ENCODE measurements around the gene ANKRD55.
"Not testable (repeated sequence)": the region's sequence is repeated elsewhere in the genome, so short reads cannot be mapped to it uniquely, and the experiment has no call there.

The ANKRD55 gene

GRCh38 chr5:56100439-56101176 lies 132.5 kb downstream of the ANKRD55 start:
- DNase-seq = peak in 1 of 5 experiments; percentile 50

GRCh38 chr5:56099346-56099745 lies 133.8 kb downstream of the ANKRD55 start:
- no peak for DNase-seq

DNA sequence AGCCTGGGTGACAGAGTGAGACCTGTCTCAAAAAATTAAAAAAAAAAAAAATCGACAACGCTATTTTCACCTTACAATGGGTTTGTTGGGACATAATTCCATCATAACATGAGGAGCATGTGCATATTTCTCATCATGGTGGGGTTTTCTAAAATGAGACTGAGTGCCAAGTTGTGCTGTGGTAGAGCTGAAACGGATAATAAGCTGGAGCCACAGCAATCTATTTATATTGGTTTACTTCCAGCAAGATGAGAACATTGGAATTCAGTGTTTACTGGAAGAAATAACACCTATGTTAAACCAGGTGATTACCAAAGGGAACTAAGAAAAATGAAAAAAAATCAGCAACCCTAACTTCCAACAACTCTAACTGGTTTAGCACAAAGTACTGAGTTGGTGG lies 136.1 kb downstream of the ANKRD55 start:
- no peak for DNase-seq

GRCh38 chr5:56095579-56096102 lies 137.5 kb downstream of the ANKRD55 start:
- no peak for DNase-seq

DNA sequence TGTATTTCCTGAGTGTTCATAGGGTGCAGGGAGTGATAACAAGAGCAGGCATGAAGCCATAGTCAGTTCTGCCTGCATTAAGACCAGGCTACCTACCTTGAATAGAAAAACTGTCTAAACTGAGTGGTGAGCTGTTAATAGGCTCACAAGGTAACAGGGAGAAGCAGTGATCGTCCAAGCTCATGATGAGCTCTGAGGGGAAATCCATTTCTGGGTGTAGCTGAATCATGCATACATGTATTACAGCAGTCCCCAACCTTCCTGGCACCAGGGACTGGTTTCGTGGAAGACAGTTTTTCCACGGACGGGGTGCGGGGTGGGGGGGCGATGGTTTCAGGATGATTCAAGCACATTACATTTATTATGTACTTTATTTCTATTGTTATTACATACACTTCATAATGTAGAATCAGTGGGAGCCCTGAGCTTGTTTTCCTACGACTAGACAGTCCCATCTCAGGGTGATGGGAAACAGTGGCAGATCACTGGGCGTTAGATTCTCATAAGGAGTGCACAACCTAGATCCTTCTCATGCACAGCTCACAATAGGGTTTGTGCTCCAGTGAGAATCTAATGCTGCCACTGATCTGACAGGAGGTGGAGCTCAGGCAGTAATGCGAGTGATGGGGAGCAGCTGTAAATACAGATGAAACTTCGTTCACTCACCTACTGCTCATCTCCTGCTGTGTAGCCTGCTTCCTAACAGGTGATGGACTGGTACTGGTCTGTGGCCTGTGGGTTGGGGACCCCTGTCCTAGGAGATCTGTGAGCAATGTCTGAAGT lies 138.4 kb downstream of the ANKRD55 start:
- peak in 2 of 5 experiments; percentile 40 to 57 for DNase-seq

- no peak for DNase-seq
Observed at GRCh38 chr5:56093970-56094369, 139.2 kb downstream of the ANKRD55 start.

GRCh38 chr5:56092115-56092514 lies 141.0 kb downstream of the ANKRD55 start:
- no peak for DNase-seq

- DNase-seq = peak in 1 of 5 experiments; percentile 34
Observed at GRCh38 chr5:56091664-56092063, 141.5 kb downstream of the ANKRD55 start.

- no peak for DNase-seq
Observed at GRCh38 chr5:56090793-56091460, 142.2 kb downstream of the ANKRD55 start.

GRCh38 chr5:56088967-56089829 lies 143.9 kb downstream of the ANKRD55 start:
- DNase-seq = peak in 1 of 5 experiments; percentile 74

- no peak for DNase-seq
Observed at GRCh38 chr5:56088431-56088949, 144.6 kb downstream of the ANKRD55 start.

GRCh38 chr5:56085193-56085592 lies 147.9 kb downstream of the ANKRD55 start:
- DNase-seq = peak in 1 of 5 experiments; percentile 36

GRCh38 chr5:56083286-56083854 lies 149.8 kb downstream of the ANKRD55 start:
- DNase-seq = no peak

DNA sequence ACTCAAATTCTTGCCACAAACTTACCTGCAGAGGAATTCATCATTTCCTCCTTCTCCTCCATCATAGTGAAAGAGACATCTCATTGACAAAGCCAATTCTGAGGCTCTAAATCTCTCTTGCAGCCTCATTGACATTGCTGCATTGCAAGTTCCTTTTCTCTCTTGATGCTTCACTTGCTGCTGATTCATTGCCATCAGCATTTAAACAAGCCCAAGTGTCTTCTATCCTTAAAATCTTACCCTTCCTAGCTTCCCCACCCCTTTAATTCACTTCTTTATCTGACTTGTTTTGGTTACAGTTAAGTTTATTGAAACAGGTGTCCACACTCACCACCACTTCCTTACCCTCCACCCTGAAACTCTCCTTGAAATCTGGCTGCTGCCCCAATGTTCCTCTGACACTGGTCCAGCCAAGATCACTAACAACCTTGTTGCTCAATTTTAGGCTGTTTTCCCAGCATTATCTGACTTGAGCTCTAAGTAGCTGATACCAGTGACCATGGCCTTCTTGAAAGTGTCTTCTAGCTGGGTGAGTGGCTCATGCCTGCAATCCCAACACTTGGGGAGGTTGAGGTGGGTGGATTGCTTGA lies 152.0 kb downstream of the ANKRD55 start:
- DNase-seq = peak in 1 of 5 experiments; percentile 71

DNA sequence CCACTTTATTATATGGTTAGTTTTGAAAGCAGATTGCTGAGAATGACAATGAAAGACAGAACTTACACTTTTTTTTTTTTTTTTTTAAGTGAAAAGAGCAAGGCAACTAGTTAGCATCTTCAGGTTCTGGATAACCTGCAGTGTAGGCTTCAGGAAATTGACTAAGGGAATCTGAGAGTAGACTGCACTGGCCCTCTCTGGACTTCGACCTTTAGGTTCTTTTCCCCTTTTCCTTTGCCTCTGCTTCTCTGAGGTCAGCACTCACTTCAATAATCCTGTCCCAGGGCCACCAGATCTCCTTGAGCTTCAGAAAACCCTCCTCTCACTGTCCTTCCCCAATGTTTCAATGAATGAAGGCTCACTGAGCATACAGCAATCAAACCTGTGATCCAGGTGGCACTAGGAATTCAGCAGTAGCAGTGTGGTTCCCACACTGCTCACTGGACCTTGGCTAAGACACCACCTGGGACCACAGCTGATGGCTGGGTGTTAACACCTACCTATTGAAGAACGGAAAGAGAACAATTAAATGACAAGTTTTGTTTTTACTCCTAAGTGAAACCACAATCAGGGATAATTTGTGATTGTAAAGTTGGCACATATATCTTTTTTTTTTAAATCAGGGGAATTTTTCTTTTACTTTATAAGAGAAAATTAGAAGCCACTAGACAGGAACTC lies 152.6 kb downstream of the ANKRD55 start:
- DNase-seq = no peak

GRCh38 chr5:56079157-56079500 lies 154.0 kb downstream of the ANKRD55 start:
- not testable (repeated sequence) for DNase-seq

GRCh38 chr5:56078278-56079156 lies 154.6 kb downstream of the ANKRD55 start:
- no peak for DNase-seq

DNA sequence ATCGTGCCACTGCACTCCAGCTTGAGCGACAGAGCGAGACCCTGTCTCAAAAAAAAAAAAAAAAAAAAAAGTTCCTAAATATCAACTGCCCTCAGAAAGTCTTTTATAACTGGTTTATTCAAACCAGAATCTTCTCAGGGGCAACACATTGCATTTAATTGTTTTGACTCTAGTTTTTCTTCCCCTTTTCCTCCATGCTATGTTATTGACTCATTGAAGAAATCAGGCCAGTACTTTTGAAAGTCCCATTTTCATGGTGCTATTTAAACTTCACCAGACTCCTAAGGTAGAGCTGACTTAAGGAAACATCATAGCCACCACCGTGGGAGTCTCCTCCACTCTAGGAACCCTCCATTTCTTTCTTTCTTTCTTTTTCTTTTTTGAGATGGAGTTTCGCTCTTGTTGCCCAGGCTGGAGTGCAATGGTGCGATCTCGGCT lies 155.3 kb downstream of the ANKRD55 start:
- no peak for DNase-seq

GRCh38 chr5:56076486-56076885 lies 156.6 kb downstream of the ANKRD55 start:
- DNase-seq = no peak

- no peak for DNase-seq
Observed at GRCh38 chr5:56075361-56075760, 157.8 kb downstream of the ANKRD55 start.
